NCI-H1105 (cell line): ENCODE results near the gene ROR2.
"Not testable (repeated sequence)": the region's sequence is repeated elsewhere in the genome, so short reads cannot be mapped to it uniquely, and the experiment has no call there.

Source experiments
- DNase-seq: peaks from one replicate; lab custom pipeline; 2025; lab: John Stamatoyannopoulos, UW

ROR2 gene

DNA sequence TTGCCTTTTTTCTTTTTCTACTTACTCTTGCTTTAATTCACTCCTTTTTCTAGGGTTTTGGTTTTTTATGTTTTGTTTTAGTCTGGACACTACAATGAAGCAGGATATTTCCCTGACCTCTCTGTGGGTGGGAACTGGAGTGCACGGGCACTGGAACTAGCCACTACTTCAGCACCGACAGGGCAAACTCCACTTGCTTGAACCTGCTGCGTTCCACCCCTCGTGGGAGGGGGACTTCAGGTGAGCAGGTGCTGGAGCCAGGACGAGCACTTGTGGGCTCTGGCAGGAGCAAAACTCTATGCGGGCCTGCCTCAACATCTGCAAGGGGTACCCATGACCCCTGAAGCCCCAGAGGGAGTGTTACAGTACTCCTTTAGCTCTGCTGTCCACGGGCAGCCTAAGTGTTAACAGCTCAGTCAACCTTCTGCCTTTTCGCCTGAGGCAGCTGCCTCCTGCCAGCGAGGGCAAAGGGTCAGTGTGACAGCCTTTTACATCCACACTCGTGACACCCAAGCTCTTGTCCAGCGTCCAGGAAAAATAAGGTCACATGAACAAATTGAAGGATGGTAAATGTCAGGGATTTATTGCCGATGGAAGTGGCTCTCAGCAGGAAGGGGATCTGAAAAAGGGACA, 382.3 kb downstream of the ROR2 start:
- no peak for DNase-seq

DNA sequence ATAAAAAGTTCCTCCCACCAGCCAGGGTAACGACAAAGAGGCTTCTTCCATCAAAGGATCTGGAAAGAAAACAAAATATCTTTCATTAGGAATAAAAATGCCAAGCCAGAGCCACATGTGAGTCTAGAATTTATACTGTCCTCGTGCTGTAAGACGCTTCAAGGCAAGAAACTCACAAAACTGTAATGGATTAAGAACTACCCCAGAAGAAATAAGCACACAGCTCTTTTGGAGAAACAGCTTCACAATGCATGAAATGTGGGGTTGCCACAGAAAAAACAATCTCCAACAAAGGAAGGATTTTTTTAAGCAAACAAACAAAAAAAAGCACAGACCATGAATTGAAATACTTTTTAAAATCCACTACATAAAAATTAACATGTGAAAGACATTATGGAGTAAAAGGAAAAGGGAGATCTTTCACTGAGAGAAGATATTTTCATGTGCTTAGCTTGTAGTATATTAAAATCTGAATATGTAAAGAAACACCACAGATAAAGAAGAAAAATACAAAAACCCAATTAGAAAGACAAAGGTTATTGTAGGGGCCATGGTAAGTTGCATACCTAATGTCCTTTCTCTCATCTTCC, 385.9 kb downstream of the ROR2 start:
- no peak for DNase-seq

DNA sequence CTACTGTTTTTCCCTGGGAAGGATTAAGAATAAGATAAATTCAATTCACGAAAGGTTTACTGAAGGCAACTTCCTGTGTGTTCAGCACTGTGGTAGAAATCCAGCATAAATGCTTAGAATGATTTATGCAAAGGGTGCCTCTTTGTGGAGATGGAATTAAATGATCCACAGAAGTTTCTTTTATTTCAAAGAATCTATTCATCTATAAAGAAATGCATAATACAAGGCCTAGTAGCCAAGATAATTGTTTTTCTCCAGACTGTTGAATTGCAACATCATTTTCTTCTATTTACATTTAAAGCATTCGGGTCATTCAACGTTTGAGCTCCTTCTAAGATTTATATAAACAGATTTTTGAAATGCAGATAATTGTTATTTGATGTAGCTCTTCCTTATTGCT, 387.6 kb downstream of the ROR2 start:
- no peak for DNase-seq

DNA sequence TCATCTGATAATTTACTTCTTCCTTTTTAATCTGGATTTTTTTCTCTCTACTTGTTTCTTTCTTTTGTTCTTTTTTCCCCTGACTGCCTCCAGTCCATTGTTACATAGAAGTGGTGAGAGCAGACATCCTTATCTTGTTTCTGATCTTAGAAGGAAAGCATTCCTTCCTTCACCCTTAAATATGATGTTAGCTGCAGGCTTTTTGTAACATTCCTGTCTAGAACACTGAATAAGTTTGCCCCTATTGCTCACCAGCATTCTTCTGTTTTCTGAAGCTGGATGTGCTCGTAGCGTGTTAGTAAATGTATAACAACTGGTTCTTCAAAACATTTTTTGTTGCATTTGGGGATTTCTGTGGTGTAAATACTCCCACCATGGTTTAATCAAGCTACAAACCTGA, 389.7 kb downstream of the ROR2 start:
- no peak for DNase-seq

DNA sequence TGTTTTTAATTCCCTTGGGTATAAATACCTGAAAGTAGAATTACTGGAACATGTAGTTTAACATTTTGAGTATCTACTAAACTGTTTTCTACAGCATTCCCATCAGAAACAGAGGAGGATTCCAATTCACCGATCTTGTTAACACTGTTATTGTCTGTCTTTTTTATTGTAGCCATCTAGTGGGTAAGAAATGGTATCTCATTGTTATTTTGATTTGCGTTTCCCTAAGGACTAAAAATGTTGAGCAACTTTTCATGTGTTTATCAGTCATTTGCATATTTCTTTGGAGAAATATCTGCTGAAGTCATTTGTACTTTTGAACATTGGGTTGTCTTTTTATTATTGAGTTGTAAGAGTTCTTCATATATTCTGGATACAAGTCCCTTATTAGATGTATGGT, 391.1 kb downstream of the ROR2 start:
- DNase-seq = no peak

DNA sequence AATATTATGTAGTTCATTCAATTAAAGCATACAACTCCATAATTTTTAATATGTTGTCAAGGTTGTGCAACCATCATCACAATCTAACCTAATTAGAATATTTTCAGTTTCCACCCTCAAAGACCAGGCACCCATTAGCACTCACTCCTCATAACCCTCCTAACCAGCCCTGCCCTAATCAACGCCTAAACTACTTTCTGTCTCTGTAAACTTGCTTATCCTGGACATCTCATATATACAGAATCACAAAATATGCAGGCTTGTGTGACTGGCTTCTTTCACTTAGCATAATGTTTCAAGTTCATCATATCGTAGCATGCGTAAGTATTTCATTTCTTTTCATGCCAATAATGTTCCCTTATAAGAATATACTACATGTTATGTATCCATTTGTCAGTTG, 391.6 kb downstream of the ROR2 start:
- DNase-seq = no peak

DNA sequence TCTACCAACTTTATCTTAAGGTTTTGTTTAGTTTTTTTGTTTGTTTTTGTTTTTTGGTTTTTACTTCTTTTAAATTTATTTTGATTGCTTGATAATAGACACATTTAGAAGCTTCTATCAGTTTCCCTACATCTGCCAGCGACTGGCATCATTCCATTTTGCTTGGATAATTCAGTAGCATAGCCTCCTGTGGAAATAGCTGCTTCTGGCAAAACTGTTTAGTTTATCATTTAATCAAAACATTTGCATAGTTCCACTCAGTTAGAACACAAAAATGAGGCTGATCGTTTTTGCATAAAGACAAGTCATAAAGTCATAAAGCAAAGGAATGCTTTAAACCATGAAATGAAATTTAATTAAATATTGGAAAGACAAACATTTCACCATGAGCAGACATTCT, 392.7 kb downstream of the ROR2 start:
- DNase-seq = no peak

DNA sequence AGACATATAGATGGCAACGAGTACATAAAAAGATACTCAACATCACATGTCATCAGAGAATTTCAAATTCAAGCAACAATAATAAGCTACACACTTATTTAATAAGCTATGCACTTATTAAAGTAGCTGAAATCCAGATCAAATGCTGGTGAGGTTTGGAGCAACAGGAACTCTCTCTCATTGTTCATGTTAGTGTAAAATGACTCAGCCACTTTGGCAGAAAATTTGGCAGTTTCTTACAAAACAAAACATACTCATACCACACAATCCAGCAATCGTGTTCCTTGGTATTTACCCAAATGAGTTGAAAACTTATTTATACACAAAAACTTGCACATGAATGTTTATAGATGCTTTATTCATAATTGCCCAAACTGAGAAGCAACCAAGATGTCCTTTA, 394.9 kb downstream of the ROR2 start:
- no peak for DNase-seq

DNA sequence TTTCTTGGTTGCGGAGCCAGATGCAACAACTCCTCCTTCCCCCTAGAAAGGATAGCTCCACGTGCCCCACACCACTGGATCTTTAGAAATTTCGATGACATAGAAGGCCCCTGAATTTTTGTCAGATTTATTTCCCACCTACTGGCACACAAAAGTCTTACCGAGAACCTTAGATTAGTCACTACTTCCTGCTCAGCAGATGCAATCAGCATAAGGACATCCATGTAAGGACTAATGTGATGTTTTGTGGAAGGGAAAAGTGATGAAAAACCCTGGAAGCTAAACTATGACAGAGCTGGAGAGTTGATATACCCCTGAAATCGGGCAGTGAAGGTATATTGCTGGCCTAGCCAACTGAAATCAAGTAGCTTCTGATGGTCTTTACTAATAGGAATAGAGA, 400.9 kb downstream of the ROR2 start:
- DNase-seq = no peak

DNA sequence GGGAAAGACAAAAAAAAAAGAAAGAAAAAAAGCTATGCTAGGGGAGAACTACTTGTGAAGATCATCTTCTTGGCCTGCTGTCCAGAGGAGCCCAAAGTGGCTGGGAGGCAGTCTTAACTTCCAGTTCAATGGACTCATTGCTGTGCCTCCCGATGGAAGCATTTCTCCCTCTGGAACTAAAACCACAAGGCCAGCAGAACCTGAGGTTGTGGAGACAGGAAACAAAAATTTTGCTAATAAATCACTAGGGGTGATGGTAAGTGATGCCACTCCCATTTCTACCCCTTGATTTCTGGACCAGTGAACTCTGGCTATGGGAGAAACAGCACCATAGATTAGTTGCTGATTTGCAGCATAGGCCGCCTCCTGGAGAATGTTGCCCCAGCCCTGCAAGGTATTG, 402.9 kb downstream of the ROR2 start:
- DNase-seq = no peak

DNA sequence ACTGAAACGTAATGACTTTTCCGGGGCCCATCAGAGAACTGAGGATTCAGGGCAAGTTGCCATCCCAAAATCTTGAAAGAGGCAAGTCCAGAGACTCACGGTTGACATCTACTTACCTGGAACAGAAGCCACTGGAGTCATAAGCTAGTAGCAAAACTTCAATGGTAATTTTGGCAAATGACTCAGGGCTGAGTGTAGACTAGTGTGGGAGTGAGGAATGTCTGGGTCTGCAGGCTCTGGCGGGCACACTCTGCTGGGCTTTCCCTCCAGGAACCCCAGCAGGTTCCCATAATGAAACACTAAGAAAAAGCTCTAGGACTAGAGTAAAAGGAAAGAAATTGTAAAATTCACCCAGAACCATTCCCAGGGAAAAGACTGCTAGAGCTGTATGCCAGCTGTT, 403.5 kb downstream of the ROR2 start:
- no peak for DNase-seq

DNA sequence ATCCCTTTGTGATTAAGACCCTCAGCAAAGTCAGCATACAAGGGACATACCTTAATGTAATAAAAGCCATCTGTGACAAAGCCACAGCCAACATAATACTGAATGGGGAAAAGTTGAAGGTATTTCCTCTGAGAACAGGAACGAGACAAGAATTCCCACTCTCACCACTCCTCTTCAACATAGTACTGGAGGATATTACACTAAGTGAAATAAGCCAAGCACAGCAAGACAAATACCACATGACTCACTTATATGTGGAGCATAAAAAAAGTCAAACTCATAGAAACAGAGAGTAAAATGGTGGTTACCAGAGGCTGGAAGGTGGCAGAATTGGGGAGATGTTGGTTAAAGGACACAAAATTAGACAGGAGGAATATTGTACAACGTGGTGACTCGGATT, 408.3 kb downstream of the ROR2 start:
- no peak for DNase-seq

DNA sequence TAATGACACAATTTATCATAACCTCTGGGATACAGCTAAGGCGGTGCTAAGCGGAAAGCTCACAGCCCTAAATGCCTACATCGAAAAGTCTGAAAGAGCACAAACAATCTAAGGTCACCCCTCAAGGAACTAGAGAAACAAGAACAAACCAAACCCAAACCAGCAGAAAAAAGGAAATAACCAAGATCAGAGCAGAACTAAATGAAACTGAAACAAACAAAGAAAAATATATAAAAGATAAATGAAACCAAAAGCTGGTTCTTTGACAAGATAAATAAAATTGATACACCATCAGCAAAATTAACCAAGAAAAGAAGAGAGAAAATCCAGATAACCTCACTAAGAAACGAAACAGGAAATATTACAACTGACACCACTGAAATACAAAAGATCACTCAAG, 409.5 kb downstream of the ROR2 start:
- DNase-seq = not testable (repeated sequence)

DNA sequence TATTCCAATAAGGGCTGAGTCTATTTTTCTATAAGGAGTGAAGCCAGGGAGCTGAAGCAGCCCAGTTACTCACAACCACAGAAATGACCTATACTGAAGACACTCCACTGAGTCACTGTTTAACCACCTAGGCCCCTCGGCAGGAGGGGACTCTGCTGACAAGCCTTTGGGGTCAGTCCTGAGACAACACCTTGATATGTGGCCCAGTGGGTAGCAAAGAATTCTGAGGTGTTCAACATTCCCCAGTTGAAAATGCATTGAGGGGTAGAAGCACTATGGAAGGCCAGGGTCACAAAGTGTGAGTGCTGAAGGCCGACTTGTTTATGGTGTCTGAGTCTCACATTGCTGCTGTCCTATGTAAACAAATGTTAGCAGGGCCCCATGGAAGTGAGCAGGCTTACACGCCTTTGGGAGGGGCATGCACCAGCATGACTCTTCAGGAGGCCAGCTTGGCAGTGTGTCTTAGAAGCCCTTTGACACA, 413.8 kb downstream of the ROR2 start:
- no peak for DNase-seq

DNA sequence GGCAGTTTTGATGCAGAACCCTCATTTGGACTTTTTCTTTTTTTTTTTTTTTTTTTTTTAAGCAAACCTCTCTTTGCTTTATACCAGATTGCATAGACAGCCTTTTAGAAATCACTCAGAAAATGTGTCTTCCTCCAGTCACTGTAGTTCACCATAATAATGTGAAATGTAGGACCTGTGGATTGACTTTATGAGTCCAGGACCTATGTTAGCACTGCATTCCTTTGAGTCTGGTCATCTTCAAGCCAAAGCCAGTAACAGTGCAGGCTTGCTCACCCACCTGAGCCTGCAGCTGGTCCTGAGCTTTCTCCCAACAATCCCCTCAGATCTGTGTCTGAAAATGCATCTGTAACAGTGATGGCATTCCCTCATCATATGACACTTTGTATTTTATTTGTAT, 415.7 kb downstream of the ROR2 start:
- DNase-seq = no peak

DNA sequence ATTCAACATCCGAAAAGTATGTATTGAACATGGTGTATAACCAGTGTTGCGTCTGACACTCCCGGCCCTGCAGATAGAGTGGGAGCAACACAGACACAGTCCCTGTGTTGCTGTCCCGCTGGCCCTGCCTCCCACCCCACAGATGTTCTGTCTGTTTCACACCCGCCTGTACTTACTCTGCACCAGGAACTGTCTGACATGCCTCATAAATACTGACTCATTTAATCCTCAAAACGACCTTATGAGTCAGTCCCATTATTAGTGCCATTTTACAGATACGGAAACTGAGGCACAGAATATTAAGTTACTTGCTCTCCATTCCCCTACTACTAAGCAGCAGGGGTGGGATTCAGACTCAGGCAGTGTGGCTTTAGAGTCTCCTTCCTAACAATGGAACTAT, 416.6 kb downstream of the ROR2 start:
- no peak for DNase-seq

DNA sequence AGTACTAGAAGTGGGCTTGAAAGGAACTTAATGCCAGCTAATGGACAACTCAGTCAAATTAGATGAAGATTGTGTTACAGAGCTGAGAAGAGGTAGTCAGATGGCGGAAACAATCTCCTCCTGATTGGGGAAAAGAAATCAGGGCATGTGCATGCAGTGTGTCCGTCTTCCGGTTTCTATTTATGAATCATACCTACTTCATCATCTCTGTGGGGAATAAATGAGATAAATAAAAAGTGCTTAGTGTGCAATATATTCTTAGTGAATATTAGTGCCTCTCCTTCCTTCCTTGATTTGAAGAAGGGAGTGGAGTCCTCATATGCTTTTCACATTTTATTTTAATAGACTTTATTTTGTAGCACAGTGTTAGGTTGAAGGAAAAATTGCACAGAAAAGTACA, 417.7 kb downstream of the ROR2 start:
- DNase-seq = no peak

DNA sequence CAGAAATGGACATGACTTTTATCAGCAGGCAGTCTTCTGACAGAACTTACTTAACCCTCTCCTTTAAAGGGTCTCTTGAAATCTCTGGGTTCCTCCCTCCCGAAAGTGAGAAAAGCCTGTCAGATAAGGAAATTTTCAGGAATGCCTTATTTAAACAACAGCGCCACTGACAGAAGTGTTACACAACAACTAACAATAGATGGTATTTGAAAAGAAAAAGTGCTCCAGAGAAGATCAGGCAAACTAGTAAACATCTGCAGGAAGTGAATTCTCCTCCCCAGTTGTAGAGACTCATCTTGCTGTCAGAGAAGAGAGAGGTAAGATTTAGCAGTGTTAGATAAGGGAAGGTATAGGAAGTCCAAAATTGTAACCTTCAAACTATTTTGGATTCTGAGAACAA, 419.2 kb downstream of the ROR2 start:
- DNase-seq = no peak

DNA sequence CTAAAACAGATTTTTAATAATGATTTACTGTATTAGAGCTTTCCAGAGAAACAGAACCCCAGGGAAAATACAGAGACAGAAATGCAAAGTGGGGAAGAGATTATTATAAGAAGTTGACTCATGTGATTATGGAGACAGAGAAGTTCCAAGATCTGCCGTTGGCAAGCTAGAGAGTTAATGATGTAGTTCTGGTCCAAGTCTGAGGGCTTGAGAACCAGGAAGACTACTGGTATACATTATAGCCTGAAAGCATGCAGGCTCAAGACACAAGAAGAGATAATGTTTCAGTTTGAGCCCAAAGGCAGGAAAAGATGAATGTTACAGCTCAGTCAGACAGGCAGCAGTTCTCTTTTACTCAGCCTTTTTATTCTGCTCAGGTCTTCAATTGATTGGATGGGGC, 427.5 kb downstream of the ROR2 start:
- no peak for DNase-seq

DNA sequence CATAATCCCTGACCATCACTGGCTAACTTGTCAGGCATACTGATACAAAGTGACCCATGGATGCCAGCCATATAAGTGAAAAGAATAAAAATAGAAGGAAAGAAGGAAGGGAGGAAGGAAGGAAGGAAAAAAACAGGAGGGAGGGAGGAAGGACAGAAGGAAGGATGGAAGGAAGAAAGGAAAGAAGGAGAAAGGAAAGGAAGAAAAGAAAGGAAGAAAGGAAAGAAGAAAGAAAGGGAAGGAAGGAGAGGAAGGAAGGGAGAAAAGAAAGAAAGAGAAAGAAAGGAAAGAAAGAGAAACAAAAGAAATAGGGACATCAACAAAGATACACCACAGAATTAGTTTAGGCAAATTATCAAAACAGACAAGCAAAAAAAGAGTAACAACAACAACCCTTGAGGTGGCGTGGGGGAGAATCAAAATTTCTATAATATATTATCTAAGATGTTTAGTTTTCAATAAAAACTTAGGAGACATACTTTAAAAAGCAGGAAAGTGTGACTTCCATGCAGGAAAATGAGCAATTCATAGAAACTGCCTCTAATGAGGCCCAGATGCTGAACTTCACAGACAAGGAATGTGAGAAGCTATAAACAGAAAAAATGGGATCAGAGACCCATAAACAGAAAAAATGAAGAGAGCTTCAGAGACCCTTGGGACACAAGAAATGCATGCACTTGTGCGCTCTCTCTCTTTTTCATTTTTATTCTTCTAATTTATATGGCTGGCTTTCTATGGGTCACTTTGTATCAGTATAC, 430.3 kb downstream of the ROR2 start:
- DNase-seq = no peak

DNA sequence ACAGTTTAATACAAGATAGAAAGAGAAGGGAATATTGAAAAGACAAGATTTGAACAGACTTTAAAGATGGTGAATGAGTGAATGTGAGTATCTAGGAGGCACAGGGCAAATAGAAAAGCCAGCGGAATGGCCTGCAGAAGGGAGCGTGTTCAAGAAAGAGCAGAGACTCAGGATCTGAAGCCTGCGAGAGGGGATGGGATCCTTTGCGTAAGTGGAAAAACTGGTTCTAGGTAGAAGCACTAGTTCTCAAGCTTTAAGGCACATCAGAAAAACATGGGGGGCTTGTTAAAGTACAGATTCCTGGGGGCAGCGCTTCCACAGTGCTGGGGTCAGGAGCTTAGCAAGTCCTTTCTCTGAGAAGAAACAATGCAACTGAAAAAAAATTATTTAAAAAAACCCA, 431.6 kb downstream of the ROR2 start:
- no peak for DNase-seq

DNA sequence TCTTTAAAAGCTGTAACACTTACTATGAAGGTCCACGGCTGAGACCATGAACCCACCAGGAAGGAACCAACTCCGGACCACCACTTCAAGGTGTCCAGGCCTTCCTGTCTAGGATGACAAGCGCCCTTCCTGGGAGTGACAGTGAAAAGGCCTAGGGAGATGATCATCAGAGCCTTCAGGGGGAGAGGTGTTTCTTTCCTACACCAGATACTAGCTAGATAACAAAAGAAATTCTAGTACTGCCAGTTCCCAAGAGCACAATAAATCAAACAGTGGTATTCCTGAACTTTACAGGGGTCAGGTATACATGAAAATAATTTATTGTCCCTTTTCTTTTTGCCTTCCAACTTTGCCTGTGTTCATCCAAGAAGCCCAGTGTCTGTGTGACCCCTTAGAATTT, 432.2 kb downstream of the ROR2 start:
- DNase-seq = no peak

DNA sequence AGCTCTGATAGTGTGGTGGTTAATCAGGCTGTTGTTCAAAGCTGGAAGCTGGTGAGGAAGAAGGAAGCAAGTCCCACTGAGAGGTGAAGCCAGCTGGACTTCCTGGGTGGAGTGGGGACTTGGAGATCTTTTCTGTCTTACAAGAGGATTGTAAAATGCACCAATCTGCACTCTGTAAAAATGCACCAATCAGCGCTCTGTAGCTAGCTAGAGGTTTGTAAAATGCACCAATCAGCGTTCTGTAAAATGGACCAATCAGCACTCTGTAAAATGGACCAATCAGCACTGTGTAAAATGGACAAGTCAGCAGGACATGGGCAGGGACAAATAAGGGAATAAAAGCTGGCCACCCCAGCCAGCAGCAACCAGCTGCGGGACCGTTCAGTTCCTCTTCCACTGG, 432.7 kb downstream of the ROR2 start:
- not testable (repeated sequence) for DNase-seq

DNA sequence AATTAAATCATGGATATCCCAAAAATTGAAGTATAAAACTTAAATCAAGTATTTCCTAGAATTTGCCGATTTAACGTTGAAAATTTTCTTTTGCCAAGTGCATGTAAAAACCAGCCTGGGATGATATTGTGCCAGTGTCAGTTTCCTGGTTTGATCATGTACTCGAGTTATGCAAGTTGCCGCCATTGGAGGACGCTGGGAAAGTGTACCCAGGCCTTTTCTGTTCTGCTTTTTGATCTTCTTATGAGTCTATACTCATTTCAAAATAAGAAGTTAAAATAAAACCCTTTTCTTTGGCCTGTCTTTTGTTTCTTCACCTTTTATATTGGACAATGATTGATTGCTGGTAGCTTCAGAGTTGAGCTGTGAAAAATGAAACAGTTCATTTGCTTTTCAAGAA, 433.3 kb downstream of the ROR2 start:
- DNase-seq = no peak
